B cell (primary cell): ENCODE results near the gene EML6. TPM values are rescaled to one million over a fixed set of nuclear protein-coding genes. Genes with fewer than 3 reads are reported as not detected.

Experiments used
- ATAC-seq: fragments of 200-7000 bp; cut with Tn5 transposase; one replicate; pipeline ENCODE4 v1.10.0; 2021; ENCODE audit warnings: low read depth, mild to moderate bottlenecking, moderate number of reproducible peaks, moderate library complexity
- CTCF ChIA-PET: fragments of 350-600 bp; sonication (Branson Sonifier 250); formaldehyde crosslinking; loops from one replicate; lab custom pipeline; 2021; ENCODE audit warnings: antibody characterized with exemption, inconsistent platforms; lab: Charles Lee
- POLR2A ChIA-PET: fragments of 350-600 bp; sonication (Branson Sonifier 250); formaldehyde crosslinking; loops from one replicate; lab custom pipeline; 2021; ENCODE audit warnings: antibody characterized with exemption; lab: Charles Lee
- DNase-seq: peaks from one replicate; pipeline ENCODE4 v3.0.0; 2013
- H2AFZ ChIP-seq: 2 replicates; pipeline ENCODE4 v1.6.1; 2012; ENCODE audit warnings: mild to moderate bottlenecking, low read depth, low read length; ENCODE audit not compliant: insufficient read depth, poor library complexity, severe bottlenecking
- H3K27ac ChIP-seq, 2 donors: 1 replicate in 1 of 2; 2 replicates in 1 of 2; pipeline ENCODE4 v1.5.1; 2012 to 2013; ENCODE audit warnings: low read length in 2 of 2, mild to moderate bottlenecking in 2 of 2, moderate library complexity in 1 of 2
- H3K27me3 ChIP-seq, 4 experiments: fragments of 200-600 bp in 1 of 4; sonication (generic) in 1 of 4; replicated peaks in 1 of 4; 1 replicate in 2 of 4; 2 replicates in 2 of 4; pipeline versions ENCODE4 v1.6.1 to v1.7.0; 2013 to 2016; ENCODE audit warnings: low read length in 3 of 4, mild to moderate bottlenecking in 2 of 4, mixed read lengths in 1 of 4, moderate library complexity in 1 of 4; ENCODE audit not compliant: insufficient read depth in 4 of 4, control insufficient read depth in 3 of 4; ENCODE audit errors: control extremely low read depth in 1 of 4
- H3K36me3 ChIP-seq, 2 experiments: replicated peaks in 1 of 2; 1 replicate in 1 of 2; 2 replicates in 1 of 2; pipeline versions ENCODE4 v1.6.1 to v1.7.1; 2013; ENCODE audit warnings: low read length in 1 of 2; ENCODE audit not compliant: insufficient read depth in 2 of 2, control insufficient read depth in 1 of 2; ENCODE audit errors: control extremely low read depth in 1 of 2, extremely low read depth in 1 of 2
- H3K4me1 ChIP-seq, 2 donors: fragments of 200-600 bp in 1 of 2; sonication (generic) in 1 of 2; 1 replicate in 1 of 2; 2 replicates in 1 of 2; pipeline versions ENCODE4 v1.5.1 to v1.6.1; 2013 to 2017; ENCODE audit warnings: low read length in 2 of 2; ENCODE audit not compliant: control insufficient read depth in 2 of 2, insufficient read depth in 2 of 2
- H3K4me2 ChIP-seq: replicated peaks from 2 replicates; pipeline ENCODE3; 2012; ENCODE audit warnings: mild to moderate bottlenecking, low read depth, low read length; ENCODE audit not compliant: poor library complexity, severe bottlenecking
- H3K4me3 ChIP-seq, 5 experiments: fragments of 200-600 bp in 1 of 5; sonication (generic) in 1 of 5; 1 replicate in 3 of 5; 2 replicates in 2 of 5; pipeline versions ENCODE4 v1.5.1 to v1.7.0; 2011 to 2016; ENCODE audit warnings: low read length in 4 of 5, mild to moderate bottlenecking in 4 of 5, low read depth in 2 of 5, control low read depth in 1 of 5, moderate library complexity in 1 of 5; ENCODE audit not compliant: insufficient read depth in 1 of 5; ENCODE audit errors: control extremely low read depth in 1 of 5, extremely low read depth in 1 of 5
- H3K79me2 ChIP-seq: fragments of 200-600 bp; sonication (generic); one replicate; pipeline ENCODE4 v1.6.0; 2016; ENCODE audit warnings: low read length; ENCODE audit not compliant: control insufficient read depth, insufficient read depth
- H3K9ac ChIP-seq: fragments of 200-600 bp; sonication (generic); 2 replicates; pipeline ENCODE4 v1.6.1; 2017; ENCODE audit warnings: mild to moderate bottlenecking, low read length, moderate library complexity
- H3K9me3 ChIP-seq, 3 donors: one replicate each; pipeline versions ENCODE4 v1.6.1 to v1.7.1; 2013; ENCODE audit warnings: low read length in 2 of 3; ENCODE audit not compliant: control insufficient read depth in 2 of 3, insufficient read depth in 1 of 3; ENCODE audit errors: control extremely low read depth in 1 of 3
- H4K20me1 ChIP-seq: 2 replicates; pipeline ENCODE4 v1.6.0; 2012; ENCODE audit warnings: mild to moderate bottlenecking, low read length; ENCODE audit not compliant: insufficient read depth, control insufficient read depth, poor library complexity, severe bottlenecking
- H3K27ac Mint-ChIP-seq: one replicate; pipeline ENCODE4 v1.8.0; 2021; ENCODE audit warnings: mixed read lengths
- H3K27me3 Mint-ChIP-seq: one replicate; pipeline ENCODE4 v1.8.0; 2021; ENCODE audit warnings: mixed read lengths
- H3K4me1 Mint-ChIP-seq: one replicate; pipeline ENCODE4 v1.8.0; 2021; ENCODE audit warnings: mixed read lengths
- H3K4me3 Mint-ChIP-seq: one replicate; pipeline ENCODE4 v1.8.0; 2021; ENCODE audit warnings: mixed read lengths
- H3K9me3 Mint-ChIP-seq: one replicate; pipeline ENCODE4 v1.8.0; 2022; ENCODE audit warnings: mixed read lengths; ENCODE audit not compliant: insufficient read depth
- CTCF ChIP-seq: fragments of 200-600 bp; IDR thresholded peaks from one replicate; pipeline ENCODE4 v1.8.0; 2022; ENCODE audit warnings: antibody characterized with exemption, mild to moderate bottlenecking
- EZH2 ChIP-seq: IDR thresholded peaks from 2 replicates; pipeline ENCODE4 v1.6.1; 2012; ENCODE audit warnings: borderline replicate concordance, low read depth, mild to moderate bottlenecking, moderate library complexity, low read length; ENCODE audit not compliant: insufficient read depth, poor library complexity, severe bottlenecking
- WGBS: methylation state at CpG from one replicate; pipeline ENCODE4 v1.1.5; 2013; ENCODE audit warnings: missing lambda C conversion rate; ENCODE audit not compliant: insufficient coverage; 5-methylcytosine and 5-hydroxymethylcytosine counted together
- intact Hi-C: fragments of 100-400 bp; cut with micrococcal nuclease; formaldehyde crosslinking; loops from one replicate; pipeline ENCODE4 v1.10.0; 2022
- polyA plus RNA-seq: library from polyadenylated mRNA; depleted of rRNA; stranded (reverse); fragments of >200 nt; gene quantifications from 2 replicates; pipeline ENCODE4 v1.2.3, GENCODE V29; 2012
- total RNA-seq, 2 donors: library from RNA; stranded (reverse); fragments of 120-200 nt in 1 of 2; gene quantifications; 1 replicate in 1 of 2; 2 replicates in 1 of 2; pipeline versions ENCODE4 v1.2.3 to v1.2.4, GENCODE V29; 2013 to 2022

The EML6 gene
- total and polyA plus RNA-seq, 2 donors (not counting 1 experiment from before 2014, with no cell fraction given) = 42.5 to 53.7 TPM

GRCh38 chr2:54681416-54681815 lies 42.0 kb upstream of the EML6 start:
- Histone ChIP-seq H3K4me2 (no peak overlapping the region), H2AFZ (no peak overlapping the region), H3K36me3 (no peaks in the 10 kb centered on the region), H3K27ac (no peak overlapping the region), H4K20me1 (no peaks in the 10 kb centered on the region), H3K27me3 (no peaks in the 10 kb centered on the region), H3K4me3 (no peak overlapping the region), H3K9me3 (peaks cover 0 to 2% (median 0%) of the 10 kb centered on the region in 3 donors), H3K79me2 (no peaks in the 10 kb centered on the region), H3K9ac (no peak overlapping the region), H3K4me1 (peaks cover 8 to 16% of the 10 kb centered on the region in 2 donors)
- H3K4me1 Mint-ChIP-seq = peaks cover 26% of the 10 kb centered on the region
- DNase-seq = no peak
- no peak overlapping the region for H3K27ac Mint-ChIP-seq
- ChIA-PET POLR2A (no interaction called here), CTCF (interaction anchor here (0.7 to 1.4 kb wide), 2 partner anchors 15 to 31 kb away, joined by 3 to 4 read pairs; no protein-coding TSS in a partner anchor)
- TF ChIP-seq CTCF (no peak), EZH2 (no peak)
- peaks cover 5% of the 10 kb centered on the region for H3K27me3 Mint-ChIP-seq
- peaks cover 3% of the 10 kb centered on the region for H3K9me3 Mint-ChIP-seq
- ATAC-seq = no peak
- intact Hi-C loops = no loop called here
- H3K4me3 Mint-ChIP-seq = no peak overlapping the region
- 59% methylated on average over 3 of the region's 6 CpGs for WGBS

- Mint-ChIP-seq H3K27me3 (peaks cover 12% of the 10 kb centered on the region), H3K27ac (no peak overlapping the region), H3K4me3 (no peak overlapping the region), H3K4me1 (peaks cover 13% of the 10 kb centered on the region), H3K9me3 (peaks cover 3% of the 10 kb centered on the region)
- WGBS = no CpG with 5 or more reads among the region's 2 CpGs
- Histone ChIP-seq H4K20me1 (no peaks in the 10 kb centered on the region), H3K4me3 (no peak overlapping the region), H2AFZ (no peak overlapping the region), H3K9me3 (peaks cover 0 to 2% (median 0%) of the 10 kb centered on the region in 3 donors), H3K36me3 (no peaks in the 10 kb centered on the region), H3K4me1 (peaks cover 4 to 10% of the 10 kb centered on the region in 2 donors), H3K27me3 (peaks cover 0 to 2% (median 1%) of the 10 kb centered on the region in 4 experiments), H3K79me2 (no peaks in the 10 kb centered on the region), H3K27ac (no peak overlapping the region), H3K4me2 (no peak overlapping the region), H3K9ac (no peak overlapping the region)
- intact Hi-C loops = no loop called here
- DNase-seq (no peak), ATAC-seq (no peak)
- ChIA-PET POLR2A (no interaction called here), CTCF (interaction anchor here (1.4 kb wide), 2 partner anchors 17 to 21 kb away, joined by 3 to 5 read pairs; no protein-coding TSS in a partner anchor)
- TF ChIP-seq CTCF = no peak
- TF ChIP-seq EZH2 = no peak
These were observed 39.9 kb upstream of the EML6 start for GRCh38 chr2:54683596-54683995.
